Activated CD4-positive, alpha-beta T cell treated with anti-CD3 and anti-CD28 coated beads for 36 hours (primary cell): ENCODE results near the gene PCDHGA2. TPM values are rescaled to one million over a fixed set of nuclear protein-coding genes. Genes with fewer than 3 reads are reported as not detected.
"Not testable (repeated sequence)": the region's sequence is repeated elsewhere in the genome, so short reads cannot be mapped to it uniquely, and the experiment has no call there.

Source experiments
- ATAC-seq: fragments of 200-7000 bp; cut with Tn5 transposase; one replicate; pipeline ENCODE4 v1.10.0; 2021; ENCODE audit warnings: mild to moderate bottlenecking, moderate library complexity
- CTCF ChIA-PET: fragments of 350-600 bp; sonication (Branson Sonifier 250); formaldehyde crosslinking; loops from one replicate; lab custom pipeline; 2021; ENCODE audit warnings: antibody characterized with exemption; lab: Charles Lee
- POLR2A ChIA-PET: fragments of 350-600 bp; sonication (Branson Sonifier 250); formaldehyde crosslinking; loops from one replicate; lab custom pipeline; 2021; ENCODE audit warnings: antibody characterized with exemption, inconsistent platforms; lab: Charles Lee
- DNase-seq: peaks from one replicate; pipeline ENCODE4 v3.0.0-alpha.2; 2020
- H3K27ac Mint-ChIP-seq: one replicate; pipeline ENCODE4 v1.8.0; 2021; ENCODE audit warnings: mixed read lengths
- H3K27me3 Mint-ChIP-seq: one replicate; pipeline ENCODE4 v1.8.0; 2021; ENCODE audit warnings: mixed read lengths
- H3K36me3 Mint-ChIP-seq: one replicate; pipeline ENCODE4 v1.8.0; 2021; ENCODE audit warnings: low read depth, mixed read lengths
- H3K4me1 Mint-ChIP-seq: one replicate; pipeline ENCODE4 v1.8.0; 2021; ENCODE audit warnings: mixed read lengths
- H3K4me3 Mint-ChIP-seq: one replicate; pipeline ENCODE4 v1.8.0; 2021; ENCODE audit warnings: mild to moderate bottlenecking, moderate library complexity, mixed read lengths
- H3K9me3 Mint-ChIP-seq: one replicate; pipeline ENCODE4 v1.8.0; 2021; ENCODE audit warnings: low read depth, mixed read lengths
- intact Hi-C, 2 experiments: fragments of 100-400 bp; cut with DNase I in 1 of 2; cut with micrococcal nuclease in 1 of 2; formaldehyde crosslinking; loops; one replicate each; pipeline versions ENCODE4 v1.14.2 to v1.15.1; 2022 to 2024; cut with DNase I, micrococcal nuclease
- total RNA-seq, 2 experiments: library from RNA; stranded (reverse); gene quantifications; one replicate each; pipeline ENCODE4 v1.2.3, GENCODE V29; 2021

The PCDHGA2 gene
- total RNA-seq, 2 experiments from 2014 or later = not detected

DNA sequence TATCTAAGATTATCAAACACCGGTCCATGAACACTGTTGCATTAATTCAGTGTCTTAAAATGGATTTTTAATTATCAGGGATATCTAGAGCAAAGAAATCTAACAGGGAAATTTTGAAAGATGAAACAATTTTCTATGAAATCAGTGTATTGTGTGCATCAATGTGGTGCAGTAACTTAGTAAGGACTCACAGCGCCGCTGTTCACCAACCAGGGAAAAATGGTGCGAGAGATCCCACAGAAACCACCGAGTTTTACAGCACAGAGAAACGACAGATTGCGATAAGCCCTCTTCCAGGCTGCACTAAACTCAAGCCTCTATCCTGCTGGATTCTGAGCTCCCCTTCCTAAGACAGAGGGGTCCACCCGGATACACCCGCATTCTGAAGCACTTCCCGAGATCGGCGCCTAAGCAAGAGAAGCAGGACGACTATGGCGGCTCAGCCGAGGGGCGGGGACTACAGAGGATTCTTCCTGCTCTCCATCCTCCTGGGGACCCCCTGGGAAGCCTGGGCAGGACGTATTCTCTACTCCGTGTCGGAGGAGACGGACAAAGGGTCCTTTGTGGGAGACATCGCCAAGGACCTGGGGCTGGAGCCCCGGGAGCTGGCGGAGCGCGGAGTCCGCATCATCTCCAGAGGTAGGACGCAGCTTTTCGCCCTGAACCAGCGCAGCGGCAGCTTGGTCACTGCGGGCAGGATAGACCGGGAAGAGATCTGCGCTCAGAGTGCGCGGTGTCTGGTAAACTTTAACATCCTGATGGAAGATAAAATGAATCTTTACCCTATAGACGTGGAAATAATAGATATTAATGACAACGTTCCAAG is 44.1 kb downstream of the PCDHGA2 start, which contains the start of gene PCDHGA7:
Gene PCDHGA7, plus strand, starts transcription at position 274 of the 826 bp plus-strand sequence. Its CDS starts 158 bp downstream, at position 432.
- H3K4me1 Mint-ChIP-seq = no peaks in the 10 kb centered on the region
- intact Hi-C loops = no loop called here
- CTCF ChIA-PET = interaction anchor here (0.7 kb wide), 1 partner anchor 187 kb away, joined by 3 read pairs; no protein-coding TSS in a partner anchor
- peak within 1 kb of the TSS; percentile 47 for H3K4me3 Mint-ChIP-seq
- peaks cover 64% of the 10 kb centered on the region for H3K27me3 Mint-ChIP-seq
- DNase-seq = no peak
- H3K27ac Mint-ChIP-seq = no peak within 1 kb of the TSS
- no peak for ATAC-seq
- H3K9me3 Mint-ChIP-seq = peaks cover 27% of the 10 kb centered on the region
- peaks cover 10% of the 10 kb centered on the region for H3K36me3 Mint-ChIP-seq
- POLR2A ChIA-PET = no interaction called here

DNA sequence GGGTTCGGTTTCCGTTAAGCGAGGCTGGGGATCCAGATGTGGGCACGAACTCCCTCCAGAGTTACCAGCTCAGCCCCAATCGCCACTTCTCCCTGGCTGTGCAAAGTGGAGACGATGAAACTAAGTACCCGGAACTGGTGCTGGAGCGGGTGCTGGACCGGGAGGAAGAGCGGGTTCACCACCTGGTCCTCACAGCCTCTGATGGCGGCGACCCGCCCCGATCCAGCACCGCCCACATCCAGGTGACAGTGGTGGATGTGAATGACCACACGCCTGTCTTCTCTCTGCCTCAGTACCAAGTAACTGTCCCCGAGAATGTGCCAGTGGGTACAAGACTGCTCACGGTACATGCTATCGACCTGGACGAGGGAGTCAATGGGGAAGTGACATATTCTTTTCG is 44.8 kb downstream of the PCDHGA2 start:
- peaks cover 29% of the 10 kb centered on the region for H3K9me3 Mint-ChIP-seq
- H3K4me1 Mint-ChIP-seq = no peaks in the 10 kb centered on the region
- H3K4me3 Mint-ChIP-seq = no peak overlapping the region
- ATAC-seq (no peak), DNase-seq (no peak)
- no peak overlapping the region for H3K27ac Mint-ChIP-seq
- peaks cover 12% of the 10 kb centered on the region for H3K36me3 Mint-ChIP-seq
- H3K27me3 Mint-ChIP-seq = peaks cover 66% of the 10 kb centered on the region
- CTCF ChIA-PET = interaction anchor here (0.6 to 0.7 kb wide), 2 partner anchors 188 to 223 kb away, joined by 3 read pairs; no protein-coding TSS in a partner anchor
- POLR2A ChIA-PET = no interaction called here
- intact Hi-C loops = no loop called here

DNA sequence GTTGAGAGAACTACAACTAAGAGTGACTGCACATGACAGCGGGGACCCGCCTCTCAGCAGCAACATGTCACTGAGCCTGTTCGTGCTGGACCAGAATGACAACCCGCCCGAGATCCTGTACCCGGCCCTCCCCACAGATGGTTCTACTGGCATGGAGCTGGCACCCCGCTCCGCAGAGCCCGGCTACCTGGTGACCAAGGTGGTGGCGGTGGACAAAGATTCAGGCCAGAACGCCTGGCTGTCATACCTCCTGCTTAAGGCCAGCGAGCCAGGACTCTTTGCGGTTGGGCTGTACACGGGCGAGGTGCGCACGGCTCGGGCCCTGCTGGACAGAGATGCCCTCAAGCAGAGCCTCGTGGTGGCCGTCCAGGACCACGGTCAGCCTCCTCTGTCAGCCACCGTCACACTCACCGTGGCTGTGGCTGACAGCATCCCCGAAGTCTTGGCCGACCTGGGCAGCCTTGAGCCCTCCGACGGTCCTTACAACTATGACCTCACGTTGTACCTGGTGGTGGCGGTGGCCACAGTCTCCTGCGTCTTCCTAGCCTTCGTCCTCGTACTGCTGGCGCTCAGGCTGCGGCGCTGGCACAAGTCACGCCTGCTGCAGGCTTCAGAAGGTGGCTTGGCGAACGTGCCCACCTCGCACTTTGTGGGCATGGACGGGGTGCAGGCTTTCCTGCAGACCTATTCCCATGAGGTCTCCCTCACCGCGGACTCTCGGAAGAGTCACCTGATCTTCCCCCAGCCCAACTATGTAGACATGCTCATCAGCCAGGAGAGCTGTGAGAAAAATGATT is 46.1 kb downstream of the PCDHGA2 start:
- H3K27ac Mint-ChIP-seq = no peak overlapping the region
- POLR2A ChIA-PET = no interaction called here
- no peak for DNase-seq
- no peak for ATAC-seq
- intact Hi-C loops = no loop called here
- H3K36me3 Mint-ChIP-seq = peaks cover 15% of the 10 kb centered on the region
- H3K27me3 Mint-ChIP-seq = peaks cover 70% of the 10 kb centered on the region
- no peaks in the 10 kb centered on the region for H3K4me1 Mint-ChIP-seq
- H3K4me3 Mint-ChIP-seq = no peak overlapping the region
- CTCF ChIA-PET = no interaction called here
- H3K9me3 Mint-ChIP-seq = peaks cover 35% of the 10 kb centered on the region

DNA sequence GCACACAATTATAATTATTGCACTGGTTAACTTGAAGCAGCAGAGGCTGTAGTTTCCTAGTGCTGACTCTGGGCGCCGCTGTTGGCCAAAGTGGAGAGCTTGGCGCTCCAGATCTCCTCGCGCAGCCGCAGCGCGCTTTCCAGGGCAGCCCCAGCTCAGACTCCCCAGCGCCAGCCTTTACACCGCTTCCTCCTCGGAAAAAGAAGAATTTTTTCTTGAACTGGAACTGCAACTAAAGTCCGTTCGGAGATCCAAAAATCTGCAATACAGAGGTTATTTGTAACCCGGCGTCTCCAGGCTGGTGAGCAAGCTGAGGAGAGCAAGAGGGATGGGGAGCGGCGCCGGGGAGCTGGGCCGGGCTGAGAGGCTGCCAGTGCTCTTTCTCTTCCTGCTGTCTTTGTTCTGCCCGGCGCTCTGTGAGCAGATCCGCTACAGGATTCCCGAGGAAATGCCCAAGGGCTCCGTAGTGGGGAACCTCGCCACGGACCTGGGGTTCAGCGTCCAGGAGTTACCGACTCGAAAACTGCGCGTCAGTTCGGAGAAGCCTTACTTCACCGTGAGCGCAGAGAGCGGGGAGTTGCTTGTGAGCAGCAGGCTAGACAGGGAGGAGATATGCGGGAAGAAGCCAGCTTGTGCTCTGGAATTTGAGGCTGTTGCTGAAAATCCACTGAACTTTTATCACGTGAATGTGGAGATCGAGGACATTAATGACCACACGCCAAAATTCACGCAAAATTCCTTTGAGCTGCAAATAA is 49.2 kb downstream of the PCDHGA2 start, which contains the start of gene PCDHGB4:
Gene PCDHGB4, plus strand, starts transcription at position 142 of the 755 bp plus-strand sequence. Its CDS starts 187 bp downstream, at position 329.
- ChIA-PET POLR2A (interaction anchor here (0.6 kb wide), 1 partner anchor 127 kb away, joined by 3 read pairs; no protein-coding TSS in a partner anchor), CTCF (interaction anchor here (1.2 to 1.3 kb wide), 2 partner anchors 10 to 43 kb away, joined by 3 read pairs; partner anchors contain the start of gene PCDHGB5)
- Mint-ChIP-seq H3K9me3 (peaks cover 42% of the 10 kb centered on the region), H3K27me3 (peaks cover 71% of the 10 kb centered on the region), H3K4me3 (peak within 1 kb of the TSS; percentile 23), H3K36me3 (peaks cover 18% of the 10 kb centered on the region)
- peak; percentile 68 for ATAC-seq
- peak; percentile 56 for DNase-seq
- H3K4me1 Mint-ChIP-seq, intact Hi-C loops, H3K27ac Mint-ChIP-seq: not testable (repeated sequence)

DNA sequence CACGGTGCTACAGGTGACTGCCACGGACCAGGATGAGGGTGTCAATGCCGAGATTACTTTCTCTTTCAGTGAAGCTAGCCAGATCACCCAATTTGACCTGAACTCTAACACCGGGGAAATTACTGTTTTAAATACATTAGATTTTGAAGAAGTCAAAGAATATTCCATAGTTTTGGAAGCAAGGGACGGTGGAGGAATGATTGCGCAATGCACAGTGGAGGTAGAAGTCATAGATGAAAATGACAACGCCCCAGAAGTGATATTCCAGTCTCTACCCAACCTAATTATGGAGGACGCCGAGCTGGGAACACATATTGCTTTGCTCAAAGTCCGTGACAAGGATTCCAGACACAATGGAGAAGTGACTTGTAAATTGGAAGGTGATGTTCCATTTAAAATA is 50.1 kb downstream of the PCDHGA2 start:
- Mint-ChIP-seq H3K9me3 (peaks cover 43% of the 10 kb centered on the region), H3K4me1 (no peaks in the 10 kb centered on the region), H3K27ac (no peak overlapping the region), H3K36me3 (peaks cover 21% of the 10 kb centered on the region), H3K4me3 (no peak overlapping the region), H3K27me3 (peaks cover 69% of the 10 kb centered on the region)
- POLR2A ChIA-PET = no interaction called here
- DNase-seq (no peak), ATAC-seq (no peak)
- intact Hi-C loops = no loop called here
- CTCF ChIA-PET = interaction anchor here (1.2 kb wide), 1 partner anchor 9 kb away, joined by 3 read pairs; the partner anchor contains the start of gene PCDHGB5

DNA sequence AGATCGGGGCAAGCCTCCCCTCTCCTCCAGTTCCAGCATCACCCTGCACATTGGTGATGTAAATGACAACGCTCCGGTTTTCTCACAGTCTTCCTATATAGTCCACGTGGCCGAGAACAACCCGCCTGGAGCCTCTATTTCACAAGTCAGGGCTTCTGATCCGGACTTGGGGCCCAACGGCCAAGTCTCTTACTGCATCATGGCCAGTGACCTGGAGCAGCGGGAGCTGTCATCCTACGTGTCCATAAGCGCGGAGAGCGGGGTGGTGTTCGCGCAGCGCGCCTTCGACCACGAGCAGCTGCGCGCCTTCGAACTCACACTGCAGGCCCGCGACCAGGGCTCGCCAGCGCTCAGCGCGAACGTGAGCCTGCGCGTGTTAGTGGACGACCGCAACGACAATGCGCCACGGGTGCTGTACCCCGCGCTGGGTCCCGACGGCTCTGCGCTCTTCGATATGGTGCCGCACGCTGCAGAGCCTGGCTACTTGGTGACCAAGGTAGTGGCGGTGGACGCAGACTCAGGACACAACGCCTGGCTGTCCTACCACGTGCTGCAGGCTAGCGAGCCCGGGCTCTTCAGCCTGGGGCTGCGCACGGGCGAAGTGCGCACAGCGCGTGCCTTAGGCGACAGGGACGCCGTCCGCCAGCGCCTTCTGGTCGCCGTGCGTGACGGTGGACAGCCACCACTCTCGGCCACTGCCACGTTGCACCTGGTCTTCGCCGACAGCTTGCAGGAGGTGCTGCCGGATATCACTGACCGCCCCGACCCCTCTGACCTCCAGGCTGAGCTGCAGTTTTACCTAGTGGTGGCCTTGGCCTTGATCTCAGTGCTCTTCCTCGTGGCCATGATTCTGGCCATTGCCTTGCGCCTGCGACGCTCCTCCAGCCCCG is 50.8 kb downstream of the PCDHGA2 start:
- intact Hi-C loops = no loop called here
- ATAC-seq (no peak), DNase-seq (no peak)
- POLR2A ChIA-PET = no interaction called here
- no peaks in the 10 kb centered on the region for H3K4me1 Mint-ChIP-seq
- CTCF ChIA-PET = interaction anchor here (0.6 to 2.6 kb wide), 4 partner anchors 14 to 124 kb away, joined by 3 to 7 read pairs (median 4); partner anchors contain the start of gene PCDHGA4
- H3K9me3 Mint-ChIP-seq = peaks cover 43% of the 10 kb centered on the region
- H3K27ac Mint-ChIP-seq = no peak overlapping the region
- peaks cover 69% of the 10 kb centered on the region for H3K27me3 Mint-ChIP-seq
- H3K36me3 Mint-ChIP-seq = peaks cover 23% of the 10 kb centered on the region
- no peak overlapping the region for H3K4me3 Mint-ChIP-seq

DNA sequence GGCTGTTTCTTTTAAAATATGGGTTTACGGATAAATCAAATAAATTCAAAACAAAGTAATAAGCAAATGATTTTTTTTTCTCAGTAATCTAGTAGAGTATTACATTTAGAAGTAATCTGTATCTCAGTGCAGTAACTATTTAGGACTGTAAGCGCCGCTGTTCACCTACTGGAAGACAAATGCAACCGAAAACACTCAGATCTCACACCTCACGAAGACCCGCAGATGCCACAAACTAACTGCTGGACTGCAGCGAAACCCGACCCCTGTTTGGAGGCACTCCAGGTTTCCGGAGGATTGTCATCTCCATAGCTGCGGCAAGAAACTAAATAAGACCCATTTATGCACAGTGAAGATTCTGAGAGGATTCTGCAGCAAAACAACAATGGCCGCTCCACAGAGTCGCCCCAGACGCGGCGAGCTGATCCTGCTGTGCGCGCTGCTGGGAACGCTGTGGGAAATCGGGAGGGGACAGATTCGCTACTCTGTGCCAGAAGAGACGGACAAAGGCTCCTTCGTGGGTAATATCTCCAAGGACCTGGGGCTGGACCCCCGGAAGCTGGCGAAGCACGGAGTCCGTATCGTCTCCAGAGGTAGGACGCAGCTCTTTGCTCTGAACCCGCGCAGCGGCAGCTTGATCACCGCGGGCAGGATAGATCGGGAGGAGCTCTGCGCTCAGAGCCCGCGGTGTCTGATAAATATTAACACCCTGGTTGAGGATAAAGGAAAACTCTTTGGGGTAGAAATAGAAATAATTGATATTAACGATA is 54.1 kb downstream of the PCDHGA2 start, which contains the start of gene PCDHGA8:
Gene PCDHGA8, plus strand, starts transcription at position 205 of the 770 bp plus-strand sequence. Its CDS starts 181 bp downstream, at position 386.
- intact Hi-C loops = no loop called here
- Mint-ChIP-seq H3K9me3 (peaks cover 38% of the 10 kb centered on the region), H3K4me1 (no peaks in the 10 kb centered on the region), H3K36me3 (peaks cover 29% of the 10 kb centered on the region), H3K27ac (no peak within 1 kb of the TSS), H3K27me3 (peaks cover 60% of the 10 kb centered on the region), H3K4me3 (no peak within 1 kb of the TSS)
- DNase-seq = no peak
- ATAC-seq = no peak
- ChIA-PET CTCF (interaction anchor here (0.7 to 1.3 kb wide), 3 partner anchors 28 to 475 kb away, joined by 3 to 4 read pairs (median 3); partner anchors contain the start of genes PCDHGA2 and PCDHGA5), POLR2A (interaction anchor here (0.6 kb wide), 1 partner anchor 62 kb away, joined by 4 read pairs; the partner anchor contains the start of gene PCDHGA1)
